HG02885 (cell line): ENCODE results near the gene IZUMO4.
"Not testable (repeated sequence)": the region's sequence is repeated elsewhere in the genome, so short reads cannot be mapped to it uniquely, and the experiment has no call there.

Source experiments
- ATAC-seq: cut with Tn5 transposase; IDR thresholded peaks from one replicate; pipeline ENCODE4 v1.9.1; 2021; ENCODE audit warnings: mild to moderate bottlenecking; ENCODE audit not compliant: unreplicated experiment, poor library complexity

Gene IZUMO4

GRCh38 chr19:2121416-2122051 lies 24.8 kb downstream of the IZUMO4 start:
- no peak for ATAC-seq

GRCh38 chr19:2122251-2122650 lies 25.5 kb downstream of the IZUMO4 start:
- ATAC-seq, result no peak

GRCh38 chr19:2122982-2123381 lies 26.3 kb downstream of the IZUMO4 start:
- no peak for ATAC-seq

- no peak for ATAC-seq
Measured at GRCh38 chr19:2123682-2124387, 27.1 kb downstream of the IZUMO4 start.

GRCh38 chr19:2126879-2127518 lies 30.3 kb downstream of the IZUMO4 start:
- ATAC-seq, result no peak

- ATAC-seq, result no peak
Measured at GRCh38 chr19:2127758-2128157, 31.0 kb downstream of the IZUMO4 start.

GRCh38 chr19:2128252-2128651 lies 31.5 kb downstream of the IZUMO4 start:
- not testable (repeated sequence) for ATAC-seq

- ATAC-seq, result no peak
Measured at GRCh38 chr19:2129022-2129421, 32.3 kb downstream of the IZUMO4 start.

- ATAC-seq, result no peak
Measured at GRCh38 chr19:2129486-2129885, 32.8 kb downstream of the IZUMO4 start.

GRCh38 chr19:2129892-2130770 lies 33.4 kb downstream of the IZUMO4 start:
- ATAC-seq, result no peak

GRCh38 chr19:2131012-2131975 lies 34.6 kb downstream of the IZUMO4 start:
- ATAC-seq, result not testable (repeated sequence)

- ATAC-seq, result no peak
Measured at GRCh38 chr19:2132191-2132590, 35.5 kb downstream of the IZUMO4 start.

GRCh38 chr19:2132731-2133490 lies 36.2 kb downstream of the IZUMO4 start:
- ATAC-seq, result no peak

- ATAC-seq, result no peak
Measured at GRCh38 chr19:2135474-2136402, 39.0 kb downstream of the IZUMO4 start.

- ATAC-seq, result no peak
Measured at GRCh38 chr19:2136796-2137195, 40.1 kb downstream of the IZUMO4 start.

GRCh38 chr19:2138061-2138728 lies 41.5 kb downstream of the IZUMO4 start:
- no peak for ATAC-seq
